ENCODE data around the gene PAF1. TPM values are rescaled to one million over a fixed set of nuclear protein-coding genes. Genes with fewer than 3 reads are reported as not detected.

Gene PAF1
- total and polyA plus RNA-seq, 2 of the 13 experiments (the other 11 are each of a cell fraction or from before 2014, with no cell fraction given), result 30.2 to 31.1 TPM

GRCh38 chr19:39412100-39412866 lies 21.4 kb upstream of the PAF1 start, which contains the start of gene PLEKHG2 (continued):
- TF ChIP-seq TBX3 (IDR thresholded peaks at IDR 0.05; ENCODE audit: borderline replicate concordance) (peak; percentile 78), SAFB2 (CRISPR knock-in tag; IDR thresholded peaks at IDR 0.05; ENCODE audit: borderline replicate concordance, low read depth) (no peak), NFYB (CRISPR knock-in tag; IDR thresholded peaks at IDR 0.05) (peak; percentile 80), ZNF276 (CRISPR knock-in tag; IDR thresholded peaks at IDR 0.05; ENCODE audit: low read depth) (no peak), PLSCR1 (CRISPR knock-in tag; IDR thresholded peaks at IDR 0.05; ENCODE audit: borderline replicate concordance) (no peak), ZNF296 (CRISPR knock-in tag; conservative IDR thresholded peaks at IDR 0.05) (no peak), FUBP1 (CRISPR knock-in tag; IDR thresholded peaks at IDR 0.05; ENCODE audit: borderline replicate concordance) (no peak), IKZF4 (CRISPR knock-in tag; IDR thresholded peaks at IDR 0.05; ENCODE audit: borderline replicate concordance, low read depth, not compliant biosample characterization) (no peak), JUN (CRISPR knock-in tag; IDR thresholded peaks at IDR 0.05) (0 out of 2 replicates have a peak, but pooled peaks have one; percentile 37), HNRNPH1 (optimal IDR thresholded peaks at IDR 0.05; ENCODE audit: low read depth, low read length) (no peak), ZNF143 (CRISPR knock-in tag; IDR thresholded peaks at IDR 0.05) (no peak), ZNF800 (CRISPR knock-in tag; IDR thresholded peaks at IDR 0.05) (0 out of 2 replicates have a peak, but pooled peaks have one; percentile 18), NBN (conservative IDR thresholded peaks at IDR 0.05) (no peak), ZNF747 (CRISPR knock-in tag; IDR thresholded peaks at IDR 0.05; ENCODE audit: borderline replicate concordance) (peak; percentile 16; the same call in 1 of the 2 replicates), ZNF678 (CRISPR knock-in tag; IDR thresholded peaks at IDR 0.05) (no peak), ZMAT5 (CRISPR knock-in tag; IDR thresholded peaks at IDR 0.05; ENCODE audit: borderline replicate concordance, low read depth) (no peak), ZEB1 (IDR thresholded peaks at IDR 0.05; ENCODE audit: insufficient replicate concordance, low read depth) (peak; percentile 78), TEAD3 (CRISPR knock-in tag; optimal IDR thresholded peaks at IDR 0.05; ENCODE audit: borderline replicate concordance) (peak; percentile 89), UBTF (CRISPR knock-in tag; IDR thresholded peaks at IDR 0.05) (peak; percentile 57; the same call in 1 of the 2 replicates)

All from HepG2 (cell line).